Activated naive CD4-positive, alpha-beta T cell treated with anti-CD3 and anti-CD28 coated beads, Interleukin-2, amount 50 U/mL, for 24 hours (primary cell): ENCODE results near the gene MAB21L4.

Experiments used
- H3K27ac Mint-ChIP-seq: one replicate; pipeline ENCODE4 v1.8.0; 2021; ENCODE audit warnings: mild to moderate bottlenecking, mixed read lengths
- H3K27me3 Mint-ChIP-seq: one replicate; pipeline ENCODE4 v1.8.0; 2021; ENCODE audit warnings: mixed read lengths
- H3K36me3 Mint-ChIP-seq: one replicate; pipeline ENCODE4 v1.8.0; 2021; ENCODE audit warnings: mixed read lengths
- H3K4me1 Mint-ChIP-seq: one replicate; pipeline ENCODE4 v1.8.0; 2021; ENCODE audit warnings: mixed read lengths
- H3K4me3 Mint-ChIP-seq: one replicate; pipeline ENCODE4 v1.8.0; 2021; ENCODE audit warnings: mild to moderate bottlenecking, mixed read lengths
- H3K9me3 Mint-ChIP-seq: one replicate; pipeline ENCODE4 v1.8.0; 2021; ENCODE audit warnings: mixed read lengths

The MAB21L4 gene

DNA sequence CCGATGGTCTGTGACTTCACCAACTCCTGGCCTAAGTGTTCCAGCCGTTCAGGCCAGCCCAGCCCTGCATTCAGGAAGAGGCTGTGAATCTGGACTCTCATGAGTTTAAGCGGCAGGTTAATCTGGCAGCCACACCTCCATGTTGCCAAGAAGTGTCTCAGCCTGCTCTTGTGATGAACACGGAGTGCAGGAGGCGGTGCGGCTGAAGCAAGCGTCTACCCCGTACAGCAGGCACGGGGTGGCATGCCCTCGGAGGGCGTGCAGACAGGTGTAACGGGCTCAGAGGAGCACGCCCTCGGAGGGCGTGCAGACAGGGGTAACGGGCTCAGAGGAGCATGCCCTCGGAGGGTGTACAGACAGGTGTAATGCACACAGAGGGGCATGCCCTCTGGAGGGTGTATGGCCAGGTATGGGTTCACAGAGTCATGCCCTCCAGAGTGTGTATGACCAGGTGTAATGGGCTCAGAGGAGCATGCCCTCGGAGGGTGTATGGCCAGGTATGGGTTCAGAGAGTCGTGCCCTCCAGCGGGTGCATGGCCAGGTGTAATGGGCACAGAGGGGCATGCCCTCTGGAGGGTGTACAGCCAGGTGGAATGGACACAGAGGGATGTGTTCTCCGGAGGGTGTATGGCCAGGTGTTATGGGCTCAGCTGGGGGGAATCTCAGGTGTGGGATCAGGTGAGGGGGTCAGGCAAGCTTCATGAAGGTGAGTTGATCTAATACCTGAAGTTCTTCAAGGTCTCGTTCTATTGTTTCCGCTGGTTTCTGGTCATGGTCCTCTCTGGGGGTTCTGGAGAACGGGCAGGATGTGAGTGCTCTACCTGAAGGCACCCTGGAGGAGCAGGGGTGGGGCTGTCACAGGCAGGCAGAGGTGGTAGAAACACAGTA is 32.8 kb upstream of the MAB21L4 start:
- Mint-ChIP-seq H3K9me3 (no peaks in the 10 kb centered on the region), H3K27me3 (no peaks in the 10 kb centered on the region), H3K4me3 (no peak overlapping the region), H3K4me1 (no peaks in the 10 kb centered on the region), H3K36me3 (no peaks in the 10 kb centered on the region), H3K27ac (no peak overlapping the region)

DNA sequence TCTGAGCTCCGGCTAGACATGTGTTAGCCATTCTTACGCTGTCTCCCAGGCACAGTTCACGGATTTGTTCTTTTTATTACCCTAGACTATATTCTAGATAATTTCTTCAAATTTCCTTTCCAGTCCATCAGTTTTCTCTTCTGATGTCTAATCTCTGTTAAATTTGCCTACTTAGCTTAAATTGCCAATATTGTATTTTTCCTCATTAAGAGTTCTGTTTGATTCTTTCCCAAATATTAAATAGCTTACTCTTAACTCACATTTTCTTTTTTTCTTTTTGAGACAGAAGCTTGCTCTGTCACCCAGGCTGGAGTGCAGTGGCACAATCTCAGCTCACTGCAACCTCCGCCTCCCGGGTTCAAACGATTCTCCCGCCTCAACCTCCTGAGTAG is 31.4 kb upstream of the MAB21L4 start:
- Mint-ChIP-seq H3K9me3 (no peaks in the 10 kb centered on the region), H3K27me3 (no peaks in the 10 kb centered on the region), H3K4me3 (no peak overlapping the region), H3K27ac (no peak overlapping the region), H3K36me3 (no peaks in the 10 kb centered on the region), H3K4me1 (no peaks in the 10 kb centered on the region)

DNA sequence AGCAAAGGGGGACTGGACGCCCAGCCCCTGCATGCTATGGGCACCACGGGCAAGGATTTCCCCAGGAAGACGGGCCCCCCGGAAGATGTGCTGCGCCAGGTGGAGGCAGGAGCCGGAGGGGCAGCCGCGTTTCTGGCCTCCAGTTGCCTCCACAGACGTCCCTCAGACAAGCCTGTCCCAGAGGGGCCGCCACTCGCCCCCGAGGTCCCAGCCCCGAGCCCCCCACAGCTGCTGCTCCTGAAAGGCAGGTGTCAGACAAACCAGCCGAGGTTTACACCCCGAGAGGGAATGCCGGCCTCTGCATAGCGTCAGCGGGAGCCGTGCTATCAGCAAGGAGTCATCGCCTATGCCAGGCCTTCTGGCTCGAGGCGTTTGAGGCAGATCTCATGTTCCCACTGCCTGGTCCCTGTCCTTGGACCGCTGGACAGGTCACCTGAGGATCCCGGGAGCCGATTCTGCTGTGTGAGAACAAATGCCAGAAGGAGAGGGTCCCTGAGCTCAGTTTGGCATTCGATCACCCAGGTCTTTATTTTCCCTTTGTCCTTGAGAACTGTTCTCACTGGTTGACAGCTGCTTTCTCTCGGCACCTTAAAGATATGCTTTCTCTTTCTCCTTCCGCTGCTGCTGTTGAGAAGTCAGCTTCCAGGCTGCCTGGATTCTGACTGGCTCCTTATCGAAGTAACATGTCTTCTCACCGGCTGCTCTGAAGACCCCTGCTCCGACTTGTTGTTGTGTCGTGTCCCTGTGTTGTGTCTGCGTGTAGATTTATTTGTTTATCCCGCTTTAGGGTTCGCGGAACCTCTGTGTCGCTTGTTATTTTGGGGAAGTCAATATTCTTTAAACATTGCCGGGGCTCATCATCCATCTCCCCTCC is 30.8 kb upstream of the MAB21L4 start:
- H3K27ac Mint-ChIP-seq, result no peak overlapping the region
- no peaks in the 10 kb centered on the region for H3K36me3 Mint-ChIP-seq
- H3K4me3 Mint-ChIP-seq, result no peak overlapping the region
- no peaks in the 10 kb centered on the region for H3K27me3 Mint-ChIP-seq
- no peaks in the 10 kb centered on the region for H3K4me1 Mint-ChIP-seq
- H3K9me3 Mint-ChIP-seq, result no peaks in the 10 kb centered on the region

DNA sequence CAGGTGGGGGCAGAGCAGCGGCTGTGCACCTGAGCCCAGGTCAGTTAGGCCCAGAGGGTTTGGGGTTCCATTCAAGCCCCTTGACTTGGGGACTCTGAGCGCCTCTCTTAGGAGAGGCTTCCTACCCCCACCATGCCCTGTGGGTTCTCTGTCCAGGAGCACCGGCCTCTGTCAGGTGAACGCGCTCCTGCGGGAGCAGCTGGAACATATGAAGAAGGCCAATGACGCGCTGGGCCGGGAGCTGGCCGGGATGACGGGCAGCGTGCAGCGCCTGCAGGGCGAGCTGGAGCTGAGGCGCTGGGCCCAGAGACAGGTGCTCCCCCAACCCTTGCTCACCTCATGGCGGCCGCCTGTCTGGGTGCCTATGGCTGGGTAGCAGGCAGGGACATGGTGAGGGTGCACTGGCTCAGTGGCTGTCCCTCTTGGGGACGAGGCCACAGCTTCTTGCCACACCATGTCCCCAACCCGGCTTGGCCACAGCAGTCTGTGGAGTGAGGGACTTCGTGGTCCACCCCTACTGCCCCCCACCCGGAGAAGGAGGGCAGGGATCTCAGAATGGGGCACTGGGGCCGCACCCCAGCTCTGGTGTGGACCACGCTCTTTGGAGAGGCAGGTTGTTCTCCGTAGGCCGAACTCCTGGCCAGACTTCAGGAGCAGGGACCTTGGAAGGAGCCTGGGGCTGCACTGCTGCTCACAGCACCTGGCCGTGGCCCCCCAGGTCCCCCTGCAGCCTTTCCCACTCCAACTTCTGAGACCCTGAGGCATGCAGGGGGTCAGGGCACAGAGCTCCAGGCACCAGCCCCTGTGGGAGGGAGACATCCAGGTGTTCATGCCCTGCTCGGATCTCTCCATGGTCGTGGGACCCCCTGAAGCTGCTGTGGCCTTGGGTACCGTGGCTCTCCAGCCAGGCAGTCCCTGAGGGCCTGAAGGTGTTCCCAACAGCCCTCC is 29.9 kb upstream of the MAB21L4 start:
- H3K27ac Mint-ChIP-seq, result no peak overlapping the region
- H3K4me3 Mint-ChIP-seq, result no peak overlapping the region
- H3K36me3 Mint-ChIP-seq, result no peaks in the 10 kb centered on the region
- H3K9me3 Mint-ChIP-seq, result no peaks in the 10 kb centered on the region
- no peaks in the 10 kb centered on the region for H3K4me1 Mint-ChIP-seq
- no peaks in the 10 kb centered on the region for H3K27me3 Mint-ChIP-seq

DNA sequence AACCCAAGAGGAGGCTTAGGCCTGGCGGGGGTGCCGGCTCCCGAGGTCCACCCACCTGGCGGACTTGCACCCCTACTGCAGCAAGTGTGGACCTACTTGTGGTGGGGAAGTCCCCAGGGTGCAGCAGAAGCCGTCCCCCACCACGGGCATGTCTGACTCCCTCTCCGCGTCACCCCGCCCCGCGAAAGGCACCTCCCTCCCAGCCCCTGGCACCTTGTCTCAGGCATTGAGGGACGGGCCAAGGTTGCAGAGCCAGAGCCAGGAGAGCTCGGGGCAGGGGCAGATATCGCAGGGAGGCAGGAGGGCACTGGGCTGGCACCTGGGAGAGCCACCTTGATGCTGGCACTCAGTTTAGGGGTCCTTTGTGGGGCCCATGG is 29.2 kb upstream of the MAB21L4 start:
- H3K9me3 Mint-ChIP-seq, result no peaks in the 10 kb centered on the region
- H3K27me3 Mint-ChIP-seq, result no peaks in the 10 kb centered on the region
- H3K27ac Mint-ChIP-seq, result no peak overlapping the region
- H3K4me1 Mint-ChIP-seq, result no peaks in the 10 kb centered on the region
- no peaks in the 10 kb centered on the region for H3K36me3 Mint-ChIP-seq
- H3K4me3 Mint-ChIP-seq, result no peak overlapping the region

DNA sequence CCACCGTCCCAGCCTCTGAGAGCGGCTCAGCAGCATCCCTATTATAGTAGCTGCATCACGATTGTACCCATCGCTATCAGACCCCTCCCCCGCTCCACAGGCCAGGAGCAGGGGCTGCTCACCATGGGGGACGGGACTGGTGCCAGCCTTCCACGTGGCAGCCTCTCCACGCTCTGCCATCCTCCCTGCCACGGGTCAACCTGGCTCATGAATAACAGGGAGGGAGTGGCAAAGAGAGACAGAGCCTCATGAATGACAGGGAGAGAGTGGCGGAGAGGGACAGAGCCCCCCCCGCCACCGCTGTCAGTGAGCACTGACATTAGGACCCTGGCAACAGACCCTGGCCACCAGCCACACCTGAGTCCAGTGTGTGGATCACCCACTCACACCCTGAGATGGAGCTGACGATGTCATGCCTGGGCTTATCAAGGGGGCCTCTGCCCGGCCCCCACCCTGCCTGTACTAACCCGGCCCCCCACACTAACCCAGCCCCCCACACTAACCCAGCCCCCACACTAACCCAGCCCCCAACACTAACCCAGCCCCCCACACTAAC is 27.1 kb upstream of the MAB21L4 start:
- H3K27me3 Mint-ChIP-seq, result no peaks in the 10 kb centered on the region
- H3K36me3 Mint-ChIP-seq, result no peaks in the 10 kb centered on the region
- no peak overlapping the region for H3K27ac Mint-ChIP-seq
- H3K9me3 Mint-ChIP-seq, result no peaks in the 10 kb centered on the region
- H3K4me3 Mint-ChIP-seq, result no peak overlapping the region
- no peaks in the 10 kb centered on the region for H3K4me1 Mint-ChIP-seq

DNA sequence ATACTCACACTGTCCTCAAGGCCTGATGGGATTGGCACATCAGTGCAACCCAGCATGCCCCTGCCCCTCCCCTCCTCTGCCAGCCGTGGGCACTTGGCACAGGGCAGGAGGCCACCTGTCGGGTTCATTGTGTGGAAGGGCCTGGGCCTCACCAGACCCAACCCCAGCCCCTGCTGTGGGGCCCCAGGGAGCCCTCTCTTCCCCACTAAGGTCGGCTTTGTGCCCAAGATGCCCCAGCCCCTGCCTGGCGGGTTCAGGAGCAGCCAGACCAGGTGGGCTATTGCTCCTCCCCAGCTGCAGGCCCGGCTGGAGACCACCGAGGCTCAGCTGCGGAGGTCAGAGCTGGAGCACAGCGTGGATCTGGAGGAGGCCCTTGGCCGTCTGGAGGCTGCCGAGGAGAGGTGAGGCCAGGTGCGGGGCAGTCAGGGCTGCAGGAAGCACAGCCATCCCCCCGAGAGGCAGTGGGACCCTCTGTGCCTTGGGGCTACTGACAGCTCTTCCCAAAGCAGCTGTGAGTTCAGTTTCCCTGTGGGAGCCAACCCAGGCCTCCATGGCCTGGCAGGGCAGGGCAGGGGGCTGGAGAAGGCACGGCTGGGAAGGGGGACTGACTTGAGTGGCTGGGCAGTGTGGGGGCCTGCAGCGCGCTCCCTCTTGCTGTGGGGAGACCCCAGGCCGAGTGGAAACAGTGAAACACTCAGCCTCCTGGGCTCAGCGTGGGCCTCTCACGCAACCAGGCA is 26.5 kb upstream of the MAB21L4 start:
- H3K27ac Mint-ChIP-seq, result no peak overlapping the region
- no peaks in the 10 kb centered on the region for H3K4me1 Mint-ChIP-seq
- no peaks in the 10 kb centered on the region for H3K27me3 Mint-ChIP-seq
- H3K36me3 Mint-ChIP-seq, result no peaks in the 10 kb centered on the region
- no peaks in the 10 kb centered on the region for H3K9me3 Mint-ChIP-seq
- no peak overlapping the region for H3K4me3 Mint-ChIP-seq

DNA sequence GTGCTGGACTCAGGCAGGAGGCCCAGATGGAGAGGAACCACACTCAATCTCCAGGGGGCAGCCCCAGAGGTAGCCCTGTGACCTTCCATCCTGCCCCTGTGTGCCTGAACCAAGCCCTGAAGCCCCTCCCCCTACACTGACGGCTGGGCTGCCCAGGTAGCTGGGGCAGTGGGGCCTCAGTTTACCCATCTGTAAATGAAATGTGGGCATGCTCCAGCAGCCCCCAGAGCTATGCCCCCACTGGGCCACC is 26.0 kb upstream of the MAB21L4 start:
- peaks cover 1% of the 10 kb centered on the region for H3K27me3 Mint-ChIP-seq
- no peak overlapping the region for H3K27ac Mint-ChIP-seq
- no peaks in the 10 kb centered on the region for H3K9me3 Mint-ChIP-seq
- H3K4me1 Mint-ChIP-seq, result no peaks in the 10 kb centered on the region
- H3K36me3 Mint-ChIP-seq, result no peaks in the 10 kb centered on the region
- no peak overlapping the region for H3K4me3 Mint-ChIP-seq

DNA sequence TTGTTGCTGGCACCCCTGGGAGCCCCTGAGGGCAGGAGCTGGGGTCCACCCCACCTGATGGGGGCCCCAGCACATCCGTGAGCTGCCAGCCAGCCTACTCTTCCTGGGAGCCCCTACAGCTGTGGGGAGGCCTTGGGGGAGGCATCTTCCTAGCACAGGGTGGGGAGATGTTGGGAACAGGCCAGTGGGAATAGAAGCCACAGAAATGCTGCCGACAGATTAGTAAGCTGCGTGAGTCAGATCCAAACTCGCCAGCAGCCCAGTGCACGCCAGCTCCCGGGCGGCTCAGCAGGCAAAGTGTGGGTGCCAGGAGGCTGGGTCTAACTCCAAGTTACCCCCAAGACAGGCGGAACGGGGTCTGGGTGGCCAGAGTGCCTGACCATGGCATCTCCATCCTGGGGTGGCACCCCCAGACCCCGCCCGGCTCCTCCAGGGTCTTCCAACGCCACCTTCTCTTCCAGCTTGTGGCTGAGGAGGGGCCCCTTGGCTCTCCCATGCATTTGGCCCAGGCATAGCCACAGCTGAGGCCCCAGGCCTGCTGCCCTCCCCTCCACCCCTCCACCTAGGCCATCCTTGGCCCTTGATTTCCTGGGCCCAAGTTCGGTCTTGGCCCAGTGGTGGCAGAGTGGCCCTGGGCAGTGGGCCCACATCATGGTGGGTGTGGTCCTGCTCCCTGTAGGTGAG is 25.5 kb upstream of the MAB21L4 start:
- Mint-ChIP-seq H3K4me1 (no peaks in the 10 kb centered on the region), H3K9me3 (no peaks in the 10 kb centered on the region), H3K36me3 (no peaks in the 10 kb centered on the region), H3K27ac (no peak overlapping the region), H3K27me3 (peaks cover 1% of the 10 kb centered on the region), H3K4me3 (no peak overlapping the region)

DNA sequence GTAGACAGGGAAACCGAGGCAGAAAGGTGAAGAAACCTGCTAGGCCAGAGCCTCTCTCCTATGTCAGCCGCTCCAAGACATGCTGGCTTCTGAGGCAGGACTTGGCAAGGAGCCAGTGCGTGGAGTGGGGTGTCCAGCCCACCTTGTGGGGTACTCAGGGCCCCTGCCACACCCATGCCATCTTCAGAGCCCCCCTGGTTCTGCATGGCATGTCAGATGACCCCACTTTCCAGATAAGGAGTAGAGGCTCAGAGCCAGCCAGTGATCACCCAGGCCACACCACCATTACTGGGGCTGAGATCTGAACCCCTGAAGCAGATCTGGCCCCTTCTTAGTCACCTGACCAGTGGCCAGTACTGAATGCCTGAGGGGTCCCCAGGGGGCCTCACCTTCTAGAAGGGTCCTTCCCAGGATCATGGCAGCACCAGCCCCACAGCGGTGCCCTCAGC is 24.9 kb upstream of the MAB21L4 start:
- Mint-ChIP-seq H3K27me3 (peaks cover 1% of the 10 kb centered on the region), H3K27ac (no peak overlapping the region), H3K36me3 (no peaks in the 10 kb centered on the region), H3K4me1 (no peaks in the 10 kb centered on the region), H3K4me3 (no peak overlapping the region), H3K9me3 (no peaks in the 10 kb centered on the region)

DNA sequence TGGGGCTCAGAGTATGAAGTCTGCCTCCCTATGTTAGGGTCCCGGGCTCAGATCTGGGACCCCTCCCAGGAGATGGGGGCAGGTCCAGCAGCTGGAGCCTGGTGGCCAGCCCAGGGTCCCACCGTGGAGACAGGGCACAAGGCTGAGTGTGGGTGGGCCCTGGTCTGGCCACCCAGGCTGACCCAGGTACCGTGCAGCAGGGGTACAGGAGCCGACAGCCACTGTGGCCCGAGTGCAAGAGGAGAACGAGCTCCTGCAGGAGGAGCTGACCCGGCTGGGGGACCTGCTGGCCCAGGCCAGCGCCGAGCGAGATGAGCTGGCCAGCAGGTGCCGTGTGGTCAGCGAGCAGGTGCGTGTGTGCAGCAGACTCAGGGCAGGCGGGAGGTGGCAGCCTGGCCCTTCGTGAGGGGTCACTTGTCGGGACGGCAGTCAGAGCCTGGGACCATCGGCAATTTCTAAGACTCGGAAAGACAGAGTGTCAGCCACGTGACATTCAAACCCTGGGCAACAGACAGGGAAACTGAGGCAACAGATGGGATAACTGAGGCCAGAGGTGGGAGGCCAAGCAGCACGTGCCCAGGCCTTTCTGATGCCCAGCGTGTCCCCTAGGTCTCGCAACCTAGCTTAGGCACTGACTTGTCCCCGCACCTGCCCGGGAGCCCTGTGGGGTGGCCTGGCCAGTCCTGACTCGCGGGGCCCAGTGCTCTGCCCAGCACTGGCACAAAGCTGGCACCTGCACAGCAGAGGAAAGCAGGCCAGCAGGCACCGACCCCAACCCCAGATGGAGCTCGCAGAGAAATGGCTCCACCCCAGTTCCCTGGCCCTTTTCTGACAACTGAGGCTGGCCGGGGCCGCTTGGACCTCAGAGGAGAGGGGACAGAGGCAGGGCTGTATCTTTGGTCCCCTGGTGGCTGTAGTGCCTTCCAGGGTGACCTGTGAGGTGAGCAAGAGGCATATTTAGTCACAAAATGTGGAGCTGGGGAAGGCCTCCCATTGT is 24.1 kb upstream of the MAB21L4 start:
- no peaks in the 10 kb centered on the region for H3K36me3 Mint-ChIP-seq
- no peaks in the 10 kb centered on the region for H3K9me3 Mint-ChIP-seq
- no peaks in the 10 kb centered on the region for H3K4me1 Mint-ChIP-seq
- no peak overlapping the region for H3K4me3 Mint-ChIP-seq
- H3K27ac Mint-ChIP-seq, result no peak overlapping the region
- H3K27me3 Mint-ChIP-seq, result peaks cover 4% of the 10 kb centered on the region

DNA sequence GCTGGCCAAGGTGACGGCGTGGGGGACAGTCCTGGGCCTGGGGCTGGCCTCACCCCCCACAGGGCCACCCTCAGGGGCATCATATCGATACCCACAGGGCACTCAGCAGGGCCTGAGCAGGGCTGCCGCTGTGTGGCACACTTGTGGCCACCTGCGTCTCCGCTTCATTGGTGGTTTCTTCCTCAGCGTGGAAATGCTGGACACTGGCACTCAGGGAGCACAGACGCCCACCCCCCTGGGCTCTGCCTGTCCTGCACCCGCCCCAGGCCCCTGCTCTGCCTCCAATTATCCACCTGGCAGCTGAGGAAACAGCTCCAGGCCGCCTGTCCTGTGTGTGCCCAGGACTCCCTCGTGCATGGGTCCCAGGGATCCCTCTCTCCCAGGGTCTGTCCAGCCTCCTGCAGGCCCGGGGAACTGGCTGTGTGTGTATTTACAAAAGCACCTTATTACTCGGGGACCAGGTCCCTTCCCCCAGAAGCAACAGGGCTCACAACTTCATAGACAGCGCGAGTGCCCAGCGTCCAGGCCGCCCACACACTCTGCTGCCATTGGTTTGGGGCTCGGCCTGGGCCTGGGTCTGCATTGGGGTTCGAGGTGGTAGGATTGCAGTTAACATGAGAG is 23.3 kb upstream of the MAB21L4 start:
- no peaks in the 10 kb centered on the region for H3K4me1 Mint-ChIP-seq
- no peaks in the 10 kb centered on the region for H3K36me3 Mint-ChIP-seq
- H3K27ac Mint-ChIP-seq, result no peak overlapping the region
- no peaks in the 10 kb centered on the region for H3K9me3 Mint-ChIP-seq
- H3K27me3 Mint-ChIP-seq, result peaks cover 6% of the 10 kb centered on the region
- no peak overlapping the region for H3K4me3 Mint-ChIP-seq
